Measurements from ENCODE around the gene LRRIQ4.

LRRIQ4 gene

DNA sequence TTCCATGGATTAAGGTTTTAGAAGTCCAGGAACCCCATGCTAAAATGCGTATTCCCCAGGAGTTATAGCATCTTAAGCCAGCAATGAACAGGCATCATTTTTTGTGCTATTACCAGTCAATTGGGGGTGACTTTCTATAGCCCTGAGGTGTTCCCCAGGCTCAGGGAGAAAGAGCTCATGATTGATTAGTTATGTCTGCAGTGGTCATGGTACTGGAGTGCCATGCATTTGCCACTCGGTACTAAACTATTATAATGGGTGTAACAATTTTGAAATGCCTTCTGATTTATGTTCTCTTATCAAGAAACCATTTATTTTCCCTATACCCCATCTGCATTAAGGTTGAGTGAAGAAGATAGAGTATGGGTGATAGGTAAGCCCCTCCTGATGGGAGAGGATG lies 45.1 kb downstream of the LRRIQ4 start:
- Histone ChIP-seq H3K27ac (no peak overlapping the region), H3K4me3 (ENCODE audit: low read depth in 1 of 2, low read length in 1 of 2) (no peak overlapping the region), H3K27me3 (peaks cover 33% of the 10 kb centered on the region), H3K4me1 (ENCODE audit: control insufficient read depth in 1 of 2, insufficient read depth in 1 of 2, low read depth in 1 of 2, low read length in 1 of 2) (no peaks in the 10 kb centered on the region), H3K9me3 (no peaks in the 10 kb centered on the region), H3K36me3 (no peaks in the 10 kb centered on the region)
- TF ChIP-seq, protein P1, sequence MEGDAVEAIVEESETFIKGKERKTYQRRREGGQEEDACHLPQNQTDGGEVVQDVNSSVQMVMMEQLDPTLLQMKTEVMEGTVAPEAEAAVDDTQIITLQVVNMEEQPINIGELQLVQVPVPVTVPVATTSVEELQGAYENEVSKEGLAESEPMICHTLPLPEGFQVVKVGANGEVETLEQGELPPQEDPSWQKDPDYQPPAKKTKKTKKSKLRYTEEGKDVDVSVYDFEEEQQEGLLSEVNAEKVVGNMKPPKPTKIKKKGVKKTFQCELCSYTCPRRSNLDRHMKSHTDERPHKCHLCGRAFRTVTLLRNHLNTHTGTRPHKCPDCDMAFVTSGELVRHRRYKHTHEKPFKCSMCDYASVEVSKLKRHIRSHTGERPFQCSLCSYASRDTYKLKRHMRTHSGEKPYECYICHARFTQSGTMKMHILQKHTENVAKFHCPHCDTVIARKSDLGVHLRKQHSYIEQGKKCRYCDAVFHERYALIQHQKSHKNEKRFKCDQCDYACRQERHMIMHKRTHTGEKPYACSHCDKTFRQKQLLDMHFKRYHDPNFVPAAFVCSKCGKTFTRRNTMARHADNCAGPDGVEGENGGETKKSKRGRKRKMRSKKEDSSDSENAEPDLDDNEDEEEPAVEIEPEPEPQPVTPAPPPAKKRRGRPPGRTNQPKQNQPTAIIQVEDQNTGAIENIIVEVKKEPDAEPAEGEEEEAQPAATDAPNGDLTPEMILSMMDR (IDR thresholded peaks at IDR 0.05): no peak

- H3K36me3 ChIP-seq: no peaks in the 10 kb centered on the region
- H3K4me1 ChIP-seq (ENCODE audit: control insufficient read depth in 1 of 2, insufficient read depth in 1 of 2, low read depth in 1 of 2, low read length in 1 of 2): peaks cover 27 to 29% of the 10 kb centered on the region in 2 experiments
- no peak overlapping the region for H3K4me3 ChIP-seq (ENCODE audit: low read depth in 1 of 2, low read length in 1 of 2)
- no peaks in the 10 kb centered on the region for H3K9me3 ChIP-seq
- H3K27ac ChIP-seq: no peak overlapping the region
- peaks cover 36% of the 10 kb centered on the region for H3K27me3 ChIP-seq
- TF ChIP-seq, protein P1 (IDR thresholded peaks at IDR 0.05): no peak
Observed at GRCh38 chr3:169861871-169862270, 49.2 kb downstream of the LRRIQ4 start.

- no peaks in the 10 kb centered on the region for H3K36me3 ChIP-seq
- peaks cover 36 to 40% of the 10 kb centered on the region in 2 experiments for H3K4me1 ChIP-seq (ENCODE audit: control insufficient read depth in 1 of 2, insufficient read depth in 1 of 2, low read depth in 1 of 2, low read length in 1 of 2)
- peaks cover 25% of the 10 kb centered on the region for H3K27me3 ChIP-seq
- no peak overlapping the region for H3K4me3 ChIP-seq (ENCODE audit: low read depth in 1 of 2, low read length in 1 of 2)
- TF ChIP-seq, protein P1 (IDR thresholded peaks at IDR 0.05): peak; percentile 95
- H3K27ac ChIP-seq: no peak overlapping the region
- no peaks in the 10 kb centered on the region for H3K9me3 ChIP-seq
Observed at GRCh38 chr3:169863458-169863899, 50.8 kb downstream of the LRRIQ4 start.

DNA sequence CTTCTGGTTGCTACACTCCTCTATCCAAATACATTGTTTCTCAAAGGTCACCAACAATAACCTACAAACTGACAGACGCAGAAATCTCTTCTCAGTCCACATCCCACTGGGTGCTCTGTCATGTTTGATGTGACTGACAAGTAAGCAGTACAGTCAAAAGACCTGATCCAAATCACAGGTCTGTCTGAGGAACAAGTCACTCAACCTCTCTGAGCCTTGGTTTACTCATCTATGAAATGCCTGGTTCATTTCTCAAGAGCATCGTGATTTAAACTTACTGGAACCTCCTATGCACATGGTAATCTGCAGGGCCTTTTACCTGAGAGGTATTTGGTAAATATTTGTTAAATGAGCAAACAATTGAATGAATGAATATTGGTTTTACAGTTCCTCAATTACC lies 51.6 kb downstream of the LRRIQ4 start:
- peaks cover 36 to 40% of the 10 kb centered on the region in 2 experiments for H3K4me1 ChIP-seq (ENCODE audit: control insufficient read depth in 1 of 2, insufficient read depth in 1 of 2, low read depth in 1 of 2, low read length in 1 of 2)
- TF ChIP-seq, protein P1 (IDR thresholded peaks at IDR 0.05): no peak
- H3K27me3 ChIP-seq: peaks cover 23% of the 10 kb centered on the region
- no peaks in the 10 kb centered on the region for H3K36me3 ChIP-seq
- no peak overlapping the region for H3K4me3 ChIP-seq (ENCODE audit: low read depth in 1 of 2, low read length in 1 of 2)
- no peak overlapping the region for H3K27ac ChIP-seq
- H3K9me3 ChIP-seq: no peaks in the 10 kb centered on the region

- Histone ChIP-seq H3K4me1 (ENCODE audit: control insufficient read depth in 1 of 2, insufficient read depth in 1 of 2, low read depth in 1 of 2, low read length in 1 of 2) (peaks cover 36 to 40% of the 10 kb centered on the region in 2 experiments), H3K27me3 (peaks cover 22% of the 10 kb centered on the region), H3K36me3 (no peaks in the 10 kb centered on the region), H3K4me3 (ENCODE audit: low read depth in 1 of 2, low read length in 1 of 2) (peak overlapping the region; percentile 26 to 48), H3K27ac (peak overlapping the region; percentile 52), H3K9me3 (no peaks in the 10 kb centered on the region)
- TF ChIP-seq, protein P1 (IDR thresholded peaks at IDR 0.05): no peak
Observed at GRCh38 chr3:169865176-169865767, 52.6 kb downstream of the LRRIQ4 start.

All from neutrophil (primary cell).